ENCODE results near the gene ZNF683.

ZNF683 gene

GRCh38 chr1:26384076-26384475 is 11.5 kb upstream of the ZNF683 start:
- H3K9ac ChIP-seq (ENCODE audit: low read length) = no peak overlapping the region
- TF ChIP-seq EZH2phosphoT487 (IDR thresholded peaks at IDR 0.05; ENCODE audit: low read length) (no peak), CTCF (IDR thresholded peaks at IDR 0.05; ENCODE audit: low read length) (no peak), EZH2 (optimal IDR thresholded peaks at IDR 0.05; ENCODE audit: low read depth, low read length) (no peak)
- no peaks in the 10 kb centered on the region for H3K36me3 ChIP-seq (replicated peaks; ENCODE audit: insufficient read depth, low read length)
- H4K20me1 ChIP-seq (ENCODE audit: insufficient read depth, low read length) = no peaks in the 10 kb centered on the region
- H2AFZ ChIP-seq (ENCODE audit: low read length) = no peak overlapping the region
- no peaks in the 10 kb centered on the region for H3K9me2 ChIP-seq (replicated peaks; ENCODE audit: insufficient read depth, low read length)
- no peak overlapping the region for H3K27ac ChIP-seq (ENCODE audit: low read length)
- no peaks in the 10 kb centered on the region for H3F3A ChIP-seq (ENCODE audit: insufficient read depth, low read length)
- no peak for DNase-seq
- no peaks in the 10 kb centered on the region for H3K79me2 ChIP-seq (ENCODE audit: low read length)
- H3K4me1 ChIP-seq (ENCODE audit: low read length) = no peaks in the 10 kb centered on the region
- H3K4me2 ChIP-seq (ENCODE audit: low read depth, low read length) = no peak overlapping the region
- no peak overlapping the region for H3K4me3 ChIP-seq (ENCODE audit: low read length)
- no peaks in the 10 kb centered on the region for H3K27me3 ChIP-seq (replicated peaks; ENCODE audit: insufficient read depth, low read length)
- H3K9me3 ChIP-seq (replicated peaks; ENCODE audit: insufficient read depth, low read length) = no peaks in the 10 kb centered on the region

- Histone ChIP-seq H3K9me2 (replicated peaks; ENCODE audit: insufficient read depth, low read length) (no peaks in the 10 kb centered on the region), H4K20me1 (ENCODE audit: insufficient read depth, low read length) (no peaks in the 10 kb centered on the region), H2AFZ (ENCODE audit: low read length) (no peak overlapping the region), H3K4me1 (ENCODE audit: low read length) (peaks cover 8% of the 10 kb centered on the region), H3F3A (ENCODE audit: insufficient read depth, low read length) (no peaks in the 10 kb centered on the region), H3K36me3 (replicated peaks; ENCODE audit: insufficient read depth, low read length) (no peaks in the 10 kb centered on the region), H3K9ac (ENCODE audit: low read length) (no peak overlapping the region), H3K4me3 (ENCODE audit: low read length) (no peak overlapping the region), H3K4me2 (ENCODE audit: low read depth, low read length) (no peak overlapping the region), H3K79me2 (ENCODE audit: low read length) (no peaks in the 10 kb centered on the region), H3K27ac (ENCODE audit: low read length) (no peak overlapping the region), H3K27me3 (replicated peaks; ENCODE audit: insufficient read depth, low read length) (0 out of 2 replicates have a peak, but pooled peaks cover 3% of the 10 kb centered on the region), H3K9me3 (replicated peaks; ENCODE audit: insufficient read depth, low read length) (no peaks in the 10 kb centered on the region)
- TF ChIP-seq EZH2 (optimal IDR thresholded peaks at IDR 0.05; ENCODE audit: low read depth, low read length) = no peak
- no peak for TF ChIP-seq CTCF (IDR thresholded peaks at IDR 0.05; ENCODE audit: low read length)
- TF ChIP-seq EZH2phosphoT487 (IDR thresholded peaks at IDR 0.05; ENCODE audit: low read length) = no peak
- no peak for DNase-seq
Observed at GRCh38 chr1:26378879-26379251, 6.3 kb upstream of the ZNF683 start.

GRCh38 chr1:26378088-26378878 is 5.7 kb upstream of the ZNF683 start:
- peak; percentile 49 for DNase-seq
- Histone ChIP-seq H2AFZ (ENCODE audit: low read length) (no peak overlapping the region), H4K20me1 (ENCODE audit: insufficient read depth, low read length) (no peaks in the 10 kb centered on the region), H3K4me1 (ENCODE audit: low read length) (peaks cover 8% of the 10 kb centered on the region), H3K36me3 (replicated peaks; ENCODE audit: insufficient read depth, low read length) (no peaks in the 10 kb centered on the region), H3K4me3 (ENCODE audit: low read length) (no peak overlapping the region), H3K4me2 (ENCODE audit: low read depth, low read length) (peak overlapping the region; percentile 2; the same call in 1 of the 2 replicates), H3K27ac (ENCODE audit: low read length) (no peak overlapping the region), H3K9me2 (replicated peaks; ENCODE audit: insufficient read depth, low read length) (no peaks in the 10 kb centered on the region), H3K79me2 (ENCODE audit: low read length) (no peaks in the 10 kb centered on the region), H3K27me3 (replicated peaks; ENCODE audit: insufficient read depth, low read length) (0 out of 2 replicates have a peak, but pooled peaks cover 6% of the 10 kb centered on the region), H3K9me3 (replicated peaks; ENCODE audit: insufficient read depth, low read length) (no peaks in the 10 kb centered on the region), H3F3A (ENCODE audit: insufficient read depth, low read length) (no peaks in the 10 kb centered on the region), H3K9ac (ENCODE audit: low read length) (no peak overlapping the region)
- TF ChIP-seq EZH2 (optimal IDR thresholded peaks at IDR 0.05; ENCODE audit: low read depth, low read length) = no peak
- no peak for TF ChIP-seq EZH2phosphoT487 (IDR thresholded peaks at IDR 0.05; ENCODE audit: low read length)
- TF ChIP-seq CTCF (IDR thresholded peaks at IDR 0.05; ENCODE audit: low read length) = no peak
